H1 (cell line): ENCODE results near the gene RETREG1. TPM values are rescaled to one million over a fixed set of nuclear protein-coding genes. Genes with fewer than 3 reads are reported as not detected.

Experiments used
- EZH2 ChIP-seq: fragments of 200-600 bp; sonication (generic); IDR thresholded peaks from 2 replicates; pipeline ENCODE4 v1.7.1; 2012; ENCODE audit warnings: low read depth, mild to moderate bottlenecking, moderate library complexity, low read length, inconsistent platforms; ENCODE audit not compliant: severe bottlenecking
- KDM1A ChIP-seq: fragments of 200-600, 300-600 bp; sonication (generic); IDR thresholded peaks from 2 replicates; pipeline ENCODE4 v1.7.1; 2016; ENCODE audit warnings: mild to moderate bottlenecking, low read length, borderline replicate concordance
- RNF2 ChIP-seq: fragments of 200-900, 300-1000 bp; sonication (generic); IDR thresholded peaks from 2 replicates; pipeline ENCODE4 v1.7.1; 2016; ENCODE audit warnings: borderline replicate concordance, low read depth, mild to moderate bottlenecking, antibody characterized with exemption, low read length; ENCODE audit not compliant: poor library complexity, severe bottlenecking; ENCODE audit errors: missing control alignments
- SUZ12 ChIP-seq: fragments of 200-600 bp; sonication (generic); IDR thresholded peaks from 2 replicates; pipeline ENCODE4 v1.6.1; 2012; ENCODE audit warnings: mild to moderate bottlenecking, inconsistent platforms, low read length, moderate library complexity, mixed read lengths
- ZNF274 ChIP-seq: IDR thresholded peaks from 2 replicates; pipeline ENCODE4 v1.7.0; 2012; ENCODE audit warnings: low read length, borderline replicate concordance; ENCODE audit errors: extremely low read depth
- polyA plus RNA-seq, 7 experiments: library from polyadenylated mRNA; depleted of rRNA in 3 of 7; stranded (reverse) in 5 of 7; unstranded in 2 of 7; fragments of >200 nt in 5 of 7; fragments of 200-250 nt in 2 of 7; gene quantifications; 1 replicate in 5 of 7; 2 replicates in 1 of 7; 4 replicates in 1 of 7; pipeline versions ENCODE4 v1.2.1 to v1.2.3, GENCODE V29; 2011 to 2013; ENCODE audit warnings: missing spikeins in 2 of 7, mixed read lengths in 2 of 7
- total RNA-seq: library from RNA; stranded (reverse); fragmentation: NEBNext Ultra II Directional; extraction: Animal tissue kit (Norgen Biotek cat#: 25700); gene quantifications from 2 replicates; pipeline ENCODE4 v1.2.1, GENCODE V29; 2021

RETREG1 gene
- total and polyA plus RNA-seq, 2 of the 8 experiments (the other 6 are each of a cell fraction or from before 2014, with no cell fraction given), result 0.62 to 1.9 TPM

- TF ChIP-seq KDM1A (no peak), RNF2 (no peak), EZH2 (no peak), SUZ12 (no peak), ZNF274 (no peak)
- TF ChIP-seq, all 59 proteins: peak for 0
Measured at GRCh38 chr5:16482891-16483290, 133.9 kb downstream of the RETREG1 start (continued).
